ENCODE data around the gene AGBL4. TPM values are rescaled to one million over a fixed set of nuclear protein-coding genes. Genes with fewer than 3 reads are reported as not detected.

AGBL4 gene
- total RNA-seq, 1 donor from 2014 or later, result not detected

DNA sequence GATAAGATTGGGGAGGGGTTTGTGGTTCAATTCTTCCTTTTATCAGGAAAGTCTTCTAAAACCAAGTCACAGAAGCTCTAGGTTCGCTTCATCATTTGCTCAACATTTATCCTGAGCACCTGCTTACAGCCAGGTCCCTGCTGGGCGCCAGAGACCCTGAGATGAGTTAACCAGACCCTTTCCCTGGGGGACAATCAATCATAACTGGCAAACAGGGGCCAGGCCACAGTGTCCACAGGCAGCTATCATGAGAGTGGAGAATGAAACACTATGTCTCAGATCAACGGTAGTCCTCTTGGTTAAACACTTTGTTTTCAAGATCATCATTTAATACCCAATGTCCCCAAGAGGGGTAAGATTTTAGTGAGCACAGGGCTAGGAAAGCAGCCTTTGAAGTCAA is 1393.9 kb downstream of the AGBL4 start:
- no peak for ATAC-seq

DNA sequence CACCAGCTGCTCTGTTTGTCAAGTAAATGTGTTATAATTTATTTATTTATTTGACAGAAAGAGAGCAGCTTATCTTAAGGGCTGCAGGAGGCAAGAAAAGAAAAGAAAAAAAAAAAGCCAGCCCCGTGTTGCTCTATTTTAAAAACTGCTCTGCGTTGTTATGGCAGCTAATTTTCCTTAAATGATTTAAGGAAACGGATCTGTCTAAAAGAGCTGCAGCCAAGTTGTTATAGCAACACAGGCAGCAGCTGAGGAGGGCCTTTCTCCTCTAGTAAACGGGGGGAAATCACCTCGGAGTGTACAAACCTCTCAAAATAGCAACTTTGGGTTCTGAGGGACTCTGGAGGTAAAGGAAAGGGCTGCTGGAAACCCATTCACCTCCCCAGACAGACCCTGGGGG is 1396.3 kb downstream of the AGBL4 start:
- ATAC-seq, result no peak

DNA sequence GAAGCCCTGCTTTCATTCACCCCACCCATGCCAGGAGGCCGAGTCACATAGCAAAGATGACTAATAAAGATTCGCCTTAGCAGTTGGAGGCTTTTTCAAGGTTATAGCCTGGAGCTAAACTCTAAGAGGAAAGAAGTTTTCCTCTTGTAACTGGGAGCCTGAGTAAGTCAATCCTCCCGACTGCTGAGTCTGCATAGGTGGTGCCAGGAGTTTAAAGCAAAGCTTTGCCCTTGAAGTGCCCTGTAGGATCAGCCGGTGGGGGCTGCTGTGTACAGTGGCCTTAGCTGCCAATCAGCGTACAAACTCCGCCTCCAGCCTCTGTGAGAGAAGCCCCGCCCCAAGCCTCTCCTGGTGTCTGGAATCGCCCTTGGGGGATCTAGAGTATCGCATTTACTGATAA is 1404.2 kb downstream of the AGBL4 start:
- ATAC-seq, result peak; percentile 57

DNA sequence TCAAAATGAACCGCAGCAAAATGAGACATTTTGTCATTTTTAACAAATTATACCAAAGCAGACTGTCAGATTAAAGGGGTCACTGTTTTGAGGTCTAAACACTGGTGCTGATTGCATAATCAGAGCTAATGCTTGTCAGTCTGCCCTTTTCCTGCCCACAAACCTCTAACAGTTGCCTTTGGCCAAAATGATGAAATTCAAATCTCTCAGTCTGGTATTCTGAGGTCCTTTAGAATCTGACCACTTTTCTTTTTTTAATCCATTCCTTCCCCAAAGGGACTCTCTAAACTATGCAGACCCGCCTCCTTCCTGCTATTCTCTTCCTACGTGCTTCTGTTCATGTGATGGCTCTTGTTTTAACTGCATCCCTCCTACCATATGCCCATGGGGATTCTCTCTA is 1406.5 kb downstream of the AGBL4 start:
- ATAC-seq, result no peak

DNA sequence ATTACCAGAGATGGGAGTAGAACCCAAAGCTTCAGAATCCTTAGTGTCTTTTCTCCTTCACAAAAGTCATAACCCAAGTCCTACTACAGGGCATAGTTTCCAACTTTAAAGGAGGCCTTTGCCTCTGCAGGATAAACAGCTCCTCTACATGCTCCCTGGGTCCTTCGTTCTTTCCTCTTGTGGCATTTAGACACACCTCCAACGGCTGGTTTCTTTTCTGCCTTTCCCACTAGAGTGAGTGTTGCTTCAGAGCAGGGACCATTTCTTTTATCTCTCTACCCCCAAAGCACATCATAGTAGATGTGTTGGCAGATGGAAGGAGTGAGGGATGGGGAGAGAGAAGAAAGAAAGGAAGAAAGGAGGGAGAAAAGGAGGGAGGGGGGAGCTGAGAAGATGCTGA is 1407.0 kb downstream of the AGBL4 start:
- ATAC-seq, result no peak

DNA sequence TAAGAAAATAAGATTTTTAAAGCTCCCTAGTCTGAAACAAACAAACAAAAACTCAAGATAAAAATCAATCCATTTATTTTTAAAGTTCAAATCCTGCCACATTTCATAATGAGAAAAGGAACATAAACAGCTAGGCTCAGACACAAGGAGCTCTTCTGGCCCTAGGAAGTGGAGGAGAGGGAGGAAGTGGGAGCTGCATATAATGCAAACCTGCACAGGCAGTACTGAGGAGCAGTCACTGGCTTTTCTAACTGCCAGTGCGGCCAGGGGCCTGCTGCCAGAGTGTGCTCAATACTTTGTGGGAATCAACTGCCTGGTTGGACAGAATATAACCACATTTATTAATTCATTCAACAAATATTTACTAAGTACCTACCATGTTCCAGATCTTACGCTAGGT is 1411.9 kb downstream of the AGBL4 start:
- no peak for ATAC-seq

DNA sequence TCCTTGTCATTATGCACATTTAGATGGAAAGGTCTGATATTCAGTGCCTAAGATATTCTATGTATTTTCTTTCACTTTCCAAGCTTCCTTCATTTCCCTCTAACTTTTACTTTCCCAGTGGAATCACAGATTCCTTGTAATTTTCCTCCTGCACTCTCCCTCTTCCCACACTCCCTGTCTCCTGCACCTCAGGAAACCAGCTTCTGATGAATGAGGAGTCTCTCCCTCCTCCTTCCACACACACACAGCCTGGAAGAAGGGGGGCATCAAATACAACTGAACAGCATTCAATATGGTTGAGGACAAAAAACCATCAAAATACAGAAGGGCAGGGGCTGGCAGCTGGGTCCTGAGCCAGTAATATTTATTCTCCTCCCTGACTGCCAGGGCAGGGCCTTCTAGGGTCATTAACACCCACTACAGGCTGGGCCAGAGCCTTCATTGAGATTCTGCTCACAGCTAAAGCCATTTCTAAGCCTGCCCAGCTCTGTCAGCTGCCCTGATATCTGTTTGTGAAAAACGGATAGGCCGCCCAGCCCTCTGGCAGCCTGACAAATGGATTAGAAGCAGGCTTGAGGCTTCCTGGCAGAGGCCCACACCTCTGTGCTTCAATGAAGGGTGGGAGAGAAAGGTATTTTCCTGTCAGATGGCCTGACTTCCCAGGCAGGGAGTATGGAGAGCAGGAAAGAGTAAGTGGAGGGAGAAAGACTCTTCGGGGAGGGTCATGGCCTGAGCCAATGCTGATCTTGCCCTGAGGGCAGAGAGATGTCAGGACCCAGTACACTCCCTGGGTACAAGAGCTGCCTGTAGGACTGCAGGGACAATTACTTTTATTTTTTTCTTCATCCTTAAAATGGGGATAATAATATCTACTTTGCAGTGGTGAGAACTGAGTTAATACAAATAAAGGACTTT is 1412.9 kb downstream of the AGBL4 start:
- ATAC-seq, result peak; percentile 31

DNA sequence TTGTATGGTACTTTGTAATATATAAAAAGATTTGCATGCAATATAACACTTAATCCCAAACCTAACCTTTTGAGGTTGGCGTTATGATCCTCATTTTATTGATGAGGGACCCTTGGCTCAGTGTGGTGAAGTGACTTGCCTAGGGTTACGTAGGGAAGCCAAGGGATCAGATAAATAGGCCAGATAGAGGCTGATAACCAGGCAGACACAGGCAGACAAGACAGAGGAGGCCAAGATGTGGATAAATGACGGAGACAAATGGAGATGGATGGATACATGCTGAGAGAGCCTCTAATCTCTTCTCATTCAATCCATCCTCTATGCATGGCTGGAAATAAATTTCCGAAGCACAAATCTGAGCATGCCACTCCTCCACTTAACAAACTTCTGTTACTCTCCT is 1414.9 kb downstream of the AGBL4 start:
- no peak for ATAC-seq

DNA sequence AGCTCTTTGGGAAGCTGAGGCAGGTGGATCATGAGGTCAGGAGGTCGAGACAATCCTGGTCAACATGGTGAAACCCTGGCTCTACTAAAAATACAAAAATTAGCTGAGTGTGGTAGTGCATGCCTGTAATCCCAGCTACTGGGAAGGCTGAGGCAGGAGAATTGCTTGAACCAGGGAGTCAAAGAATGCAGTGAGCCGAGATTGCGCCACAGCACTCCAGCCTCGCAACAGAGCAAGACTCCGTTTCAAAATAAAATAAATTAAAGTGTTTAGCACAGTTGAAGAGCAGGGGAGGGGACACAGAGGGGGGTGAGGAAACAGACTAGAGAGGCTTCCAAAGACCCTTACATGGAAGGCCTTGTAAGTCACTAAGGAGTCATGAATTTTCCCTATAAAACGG is 1420.5 kb downstream of the AGBL4 start:
- ATAC-seq, result no peak

DNA sequence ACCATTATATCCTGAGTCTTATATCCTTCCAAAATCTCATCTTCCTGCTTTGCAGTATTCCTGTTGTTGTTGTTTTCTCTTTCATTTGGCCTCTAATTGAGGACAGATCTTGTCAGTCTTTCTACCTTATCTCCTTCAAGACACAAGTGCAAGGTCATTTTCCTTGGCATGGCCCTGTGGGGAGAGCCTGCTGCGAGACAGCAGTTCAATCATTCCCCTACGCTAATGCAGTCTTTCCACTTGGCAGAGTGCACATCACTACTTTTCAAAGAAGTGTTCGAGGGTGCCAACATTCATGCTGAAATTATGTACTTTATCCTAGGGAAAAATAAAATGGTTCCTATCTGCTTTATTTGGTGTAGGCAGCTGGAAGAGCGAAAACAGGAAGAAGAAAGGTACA is 1421.4 kb downstream of the AGBL4 start:
- no peak for ATAC-seq

DNA sequence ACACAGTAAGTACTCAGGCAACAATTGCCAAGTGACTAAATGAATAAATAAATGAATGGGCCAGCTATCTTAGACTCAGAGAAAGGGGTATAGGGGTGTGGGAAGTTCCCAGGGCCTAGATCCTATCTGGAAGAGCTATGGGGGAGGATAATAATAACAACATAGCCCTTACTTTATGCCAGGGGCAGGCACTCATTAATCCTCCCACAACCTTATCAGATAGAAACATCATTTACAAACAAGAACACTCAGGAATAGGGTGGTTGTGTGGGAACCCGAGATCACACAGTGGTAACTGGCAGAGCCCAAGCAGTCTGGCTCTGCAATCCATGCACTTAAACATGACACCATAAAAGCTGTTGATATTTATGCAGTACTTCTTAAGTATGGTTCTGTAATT is 1423.6 kb downstream of the AGBL4 start:
- no peak for ATAC-seq

DNA sequence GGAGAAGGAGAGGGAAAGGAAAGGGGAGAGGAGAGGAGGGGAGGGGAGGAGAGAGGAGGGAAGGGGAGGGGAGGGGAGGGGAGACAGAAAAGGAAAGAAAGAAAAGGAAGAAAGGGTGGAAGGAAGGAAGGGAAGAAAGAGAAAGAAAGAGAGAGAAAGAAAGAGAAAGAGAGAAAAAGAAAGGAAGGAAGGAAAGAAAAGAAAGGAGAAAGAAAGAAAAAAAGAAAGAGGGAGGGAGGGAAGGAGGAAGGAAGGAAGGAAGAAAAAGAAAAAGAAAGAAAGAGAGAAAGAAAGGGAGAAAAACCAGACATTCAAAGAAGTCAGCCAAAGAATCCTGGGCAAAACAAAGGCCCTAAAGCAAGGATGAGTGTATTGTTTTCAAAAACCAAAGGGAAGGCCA is 1426.1 kb downstream of the AGBL4 start:
- no peak for ATAC-seq

DNA sequence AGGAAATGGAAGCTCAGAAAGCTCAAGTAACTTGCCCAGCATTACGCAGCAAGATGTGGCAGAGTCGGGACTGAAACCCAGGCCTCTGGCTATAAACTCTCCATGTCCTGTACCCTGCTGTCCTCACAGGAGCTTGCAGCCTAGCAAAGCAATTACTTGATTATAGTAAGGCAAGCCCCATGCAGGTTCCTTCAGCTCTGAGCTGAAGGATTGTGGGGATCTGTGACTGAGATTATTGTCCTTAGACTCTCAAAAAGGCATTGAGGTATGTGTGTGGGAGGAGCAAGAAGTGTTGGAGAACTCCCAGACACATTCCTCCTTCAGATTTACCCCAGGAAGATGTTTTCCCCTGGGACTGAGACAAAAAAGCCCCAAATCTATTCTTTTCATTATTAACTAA is 1427.7 kb downstream of the AGBL4 start:
- no peak for ATAC-seq

DNA sequence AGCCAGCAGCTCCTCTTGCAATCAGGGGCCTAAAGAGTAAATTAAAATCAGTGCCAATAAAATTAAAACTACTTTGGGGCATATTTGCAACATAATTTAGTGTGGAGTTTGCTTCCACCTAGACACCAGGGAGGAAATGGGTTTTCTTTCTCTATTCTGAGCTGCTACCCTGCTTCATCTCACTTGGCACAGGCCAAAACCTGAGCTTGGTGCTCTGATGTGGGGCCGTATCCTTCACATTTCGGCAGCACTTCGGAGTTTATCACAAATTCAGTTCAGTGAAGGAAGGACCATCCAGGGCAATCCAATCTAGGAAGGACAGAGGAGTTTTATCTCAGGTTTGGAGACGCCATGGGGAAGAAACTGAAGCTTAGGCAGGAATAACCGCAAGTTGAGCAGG is 1428.1 kb downstream of the AGBL4 start:
- ATAC-seq, result no peak

DNA sequence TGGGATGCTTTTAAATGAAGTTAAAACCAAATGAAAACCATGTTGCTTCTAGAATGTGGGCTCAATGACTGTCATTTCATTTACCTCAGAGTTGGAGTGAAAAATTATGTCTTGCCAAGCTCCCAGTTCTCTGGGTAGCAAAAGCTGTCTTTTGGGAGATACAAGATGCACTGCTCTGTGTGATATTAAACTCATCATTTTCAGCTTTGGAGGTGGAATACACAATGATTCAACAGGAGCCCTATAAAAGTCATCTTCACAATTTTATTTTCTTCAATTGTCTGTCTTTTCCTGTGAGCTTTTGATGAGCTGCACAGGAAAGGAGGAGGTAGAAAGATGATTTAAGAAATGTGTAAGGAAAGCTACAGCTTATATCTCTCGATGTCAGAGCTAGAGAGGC is 1431.4 kb downstream of the AGBL4 start:
- no peak for ATAC-seq

DNA sequence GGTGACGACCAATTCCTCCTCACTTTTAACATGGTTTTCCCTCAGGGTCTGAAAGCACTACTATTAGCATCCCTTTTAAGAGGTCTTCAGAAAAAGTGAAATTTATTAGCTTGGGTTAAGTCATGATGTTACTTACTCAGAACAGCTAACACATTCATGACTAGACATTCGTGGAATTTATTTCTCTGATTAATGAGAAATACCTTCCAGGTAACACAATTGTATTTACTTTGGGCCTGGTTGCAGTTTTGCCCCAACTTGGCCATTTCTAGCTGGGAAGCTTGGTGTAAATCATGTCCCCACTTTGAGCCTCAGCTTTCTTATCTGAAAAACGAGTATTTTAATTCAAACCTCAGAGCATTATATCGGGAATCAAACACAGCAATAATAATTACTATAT is 1432.6 kb downstream of the AGBL4 start:
- ATAC-seq, result no peak

DNA sequence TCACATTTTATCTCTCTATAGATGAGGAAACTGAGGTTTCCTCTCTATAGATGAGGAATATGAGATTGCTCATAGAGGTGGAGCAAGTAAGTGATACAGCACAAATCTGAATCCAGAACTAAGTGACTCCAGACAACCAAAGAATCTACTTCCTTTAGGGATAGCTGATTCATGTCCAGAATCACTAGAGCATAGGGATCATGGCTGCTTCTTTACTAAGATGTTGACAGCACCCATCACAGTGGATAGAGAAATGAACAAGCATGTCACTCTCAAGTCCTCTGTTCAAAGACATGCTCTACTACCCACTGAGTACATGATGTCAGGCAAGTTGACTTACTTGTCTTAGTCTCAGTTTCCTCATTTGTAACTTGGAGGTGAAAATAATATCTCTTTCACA is 1435.7 kb downstream of the AGBL4 start:
- no peak for ATAC-seq

DNA sequence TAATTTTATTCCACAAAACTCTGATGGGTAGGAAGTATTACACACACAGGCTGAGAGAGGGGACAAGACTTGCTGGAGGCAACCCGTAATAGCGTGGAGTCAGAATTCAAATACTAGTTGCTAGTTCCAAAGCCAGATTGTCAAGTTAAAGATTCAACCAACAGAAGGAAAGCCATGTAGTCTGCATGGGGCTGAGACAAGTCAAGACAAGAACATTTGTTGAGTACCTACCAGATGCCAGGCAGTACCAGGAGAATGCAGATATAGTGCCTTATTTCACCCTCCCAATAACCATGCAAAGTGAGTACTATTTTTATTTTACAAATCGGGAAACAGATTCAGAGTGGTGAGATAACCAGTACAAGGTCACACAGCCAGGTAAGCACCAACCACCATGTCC is 1441.3 kb downstream of the AGBL4 start:
- no peak for ATAC-seq

DNA sequence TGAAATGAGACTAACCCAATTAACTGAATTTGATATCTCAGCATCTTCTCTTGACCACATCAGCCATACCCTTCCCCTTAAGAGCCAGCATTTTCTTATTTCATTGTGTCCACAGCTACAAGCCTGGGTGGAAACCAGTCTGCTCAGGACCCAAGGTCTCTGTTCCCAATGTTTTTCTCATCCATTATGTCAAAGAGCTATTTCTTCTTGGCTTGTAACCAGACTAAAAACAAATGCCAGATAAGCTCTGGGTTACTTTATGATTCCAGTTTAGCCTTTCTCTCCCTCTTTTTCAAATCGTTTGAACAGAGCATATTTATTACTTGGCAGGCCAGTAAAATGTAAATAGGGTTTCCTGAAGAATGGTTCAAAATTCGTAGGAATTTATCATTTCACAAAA is 1442.5 kb downstream of the AGBL4 start:
- no peak for ATAC-seq

DNA sequence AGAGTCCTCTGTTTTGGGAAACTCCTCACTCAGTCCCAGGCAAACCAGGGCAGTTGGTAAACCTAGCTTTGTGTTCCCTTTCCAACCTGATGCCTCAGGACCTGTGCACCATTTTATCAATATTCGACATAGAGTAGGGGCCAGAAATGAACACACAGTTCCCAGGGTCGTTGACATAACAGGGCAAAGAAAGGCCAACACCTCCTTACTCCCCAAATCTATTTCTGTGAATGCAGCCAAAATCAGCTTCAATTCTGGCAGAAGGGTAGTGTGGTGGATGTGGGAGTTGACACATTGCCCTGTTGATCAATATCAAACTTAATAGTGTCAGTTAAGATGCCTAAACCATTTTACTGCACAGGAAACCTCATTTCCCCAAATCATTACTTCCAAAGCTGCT is 1447.2 kb downstream of the AGBL4 start:
- ATAC-seq, result no peak

DNA sequence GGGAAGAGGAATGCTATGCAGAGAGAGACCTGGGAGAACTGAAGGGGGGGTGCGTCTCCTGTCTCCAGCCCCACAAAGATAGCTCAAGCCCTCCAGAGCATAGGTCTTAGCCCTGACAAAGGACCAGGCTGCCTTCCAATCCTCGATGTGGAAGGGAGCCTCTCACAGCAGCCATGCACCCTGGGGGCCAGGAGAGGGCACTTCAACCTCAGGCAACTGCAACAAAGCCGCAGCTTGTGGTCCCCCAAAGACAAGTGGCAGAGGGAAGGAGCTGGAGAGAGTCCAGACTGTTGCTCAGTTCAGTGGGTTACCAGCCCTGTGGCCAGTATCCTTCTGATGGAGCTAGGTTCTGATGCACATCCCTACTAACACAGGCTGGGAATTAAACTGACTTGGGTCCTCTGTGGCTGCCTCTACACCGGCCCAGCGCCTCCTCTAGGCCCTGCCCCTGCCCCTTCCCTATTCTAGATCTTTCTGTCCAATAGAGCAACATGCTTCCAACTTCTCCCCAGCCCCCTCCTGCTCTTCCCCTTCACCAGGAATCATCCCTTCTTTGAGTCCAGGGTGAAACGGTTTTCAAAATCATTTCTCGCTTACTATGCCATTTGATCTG is 1451.0 kb downstream of the AGBL4 start:
- ATAC-seq, result peak; percentile 28

DNA sequence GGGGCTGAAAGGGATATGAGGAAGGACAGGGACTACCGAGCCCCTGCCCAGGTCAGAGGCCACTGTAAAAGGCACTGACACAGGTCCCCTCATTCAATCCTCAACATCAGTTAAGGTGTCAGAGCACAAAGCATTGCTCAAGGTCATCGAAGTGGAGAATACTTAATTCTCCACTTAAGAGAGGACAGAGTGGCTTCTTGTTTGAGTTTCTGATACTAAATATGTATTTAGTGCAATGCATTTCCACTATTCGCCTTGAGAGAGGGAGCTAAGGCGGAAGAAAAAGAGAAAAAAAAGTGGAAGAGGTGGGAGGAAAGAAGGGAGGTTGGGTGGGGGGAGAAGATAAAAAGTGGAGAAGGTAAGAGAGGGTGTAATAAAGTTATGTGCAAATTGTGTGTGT is 1451.6 kb downstream of the AGBL4 start:
- no peak for ATAC-seq

DNA sequence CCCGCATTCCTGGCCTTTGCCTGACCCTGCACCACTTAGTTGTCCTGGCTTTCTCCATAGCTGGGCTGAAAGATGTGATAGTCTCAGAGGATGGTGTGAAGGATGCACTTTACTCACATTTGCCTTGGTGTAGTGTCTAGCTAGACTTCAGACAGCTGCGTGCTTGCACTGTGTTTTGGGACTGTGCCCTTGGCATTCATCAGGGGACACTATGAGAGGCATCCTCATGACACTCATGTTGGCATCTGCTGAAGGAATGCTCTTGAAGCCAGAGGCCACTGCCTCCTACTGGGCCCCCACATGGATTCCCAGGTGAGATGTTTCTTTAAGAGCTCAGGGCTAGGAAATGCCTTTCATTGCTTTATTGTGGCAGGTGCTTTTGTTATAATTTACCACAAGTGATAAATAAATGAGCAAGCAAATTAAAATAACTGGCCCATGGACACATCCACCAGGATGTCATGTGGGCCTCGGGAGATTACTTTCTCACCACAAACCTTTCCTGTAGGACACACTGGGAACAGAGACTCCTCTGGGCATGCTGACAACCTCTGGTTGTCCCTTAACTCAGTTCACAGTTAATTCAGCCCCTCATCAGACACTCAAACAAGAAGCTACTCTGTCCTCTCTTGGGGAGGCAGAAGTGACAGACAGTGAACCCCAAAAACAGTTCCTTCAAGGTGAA is 1452.3 kb downstream of the AGBL4 start:
- no peak for ATAC-seq

DNA sequence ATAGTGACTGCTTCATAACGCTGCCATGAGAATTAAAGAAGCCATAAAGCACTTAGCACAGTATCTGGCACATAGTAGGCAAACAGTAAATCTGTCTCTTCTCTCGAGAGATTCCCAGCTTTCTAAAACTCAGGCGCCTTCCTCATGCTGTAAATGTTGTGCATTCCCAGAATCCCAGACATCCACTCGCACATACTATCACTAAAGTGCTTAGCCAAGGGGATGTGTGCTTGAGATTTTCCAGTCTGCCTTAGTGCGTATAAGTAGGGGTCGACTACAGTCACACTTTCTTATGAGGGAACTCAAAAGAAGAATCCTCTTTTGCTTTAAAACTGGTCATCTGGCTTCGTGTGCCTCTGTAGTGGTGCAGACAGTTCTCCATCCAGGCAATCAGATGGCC is 1453.2 kb downstream of the AGBL4 start:
- ATAC-seq, result no peak

Data from esophagus mucosa (tissue), 1 donor.